K562 (cell line): ENCODE results near the gene IGFALS. TPM values are rescaled to one million over a fixed set of nuclear protein-coding genes. Genes with fewer than 3 reads are reported as not detected.
A peak's percentile ranks its signal among the peaks of the same experiment; 100 is the strongest.

Experiments
- ADNP ChIP-seq: fragments of 200-800 bp; sonication (Bioruptor generic); IDR thresholded peaks from 2 replicates; pipeline ENCODE4 v1.6.1; 2016; ENCODE audit warnings: missing genetic modification characterization, missing compliant biosample characterization
- ARID3B ChIP-seq: fragments of 250-450 bp; sonication (Bioruptor Pico); IDR thresholded peaks from 2 replicates; pipeline ENCODE4 v1.4.0; 2020; ENCODE audit warnings: borderline replicate concordance
- BHLHE40 ChIP-seq: IDR thresholded peaks from 2 replicates; pipeline ENCODE4 v1.6.1; 2011; ENCODE audit warnings: low read length, improper control_type of control experiment
- BRCA1 ChIP-seq, 2 experiments: fragments of 450-650 bp in 1 of 2; sonication (generic) in 1 of 2; formaldehyde crosslinking in 1 of 2; IDR thresholded peaks; 2 replicates each; pipeline versions ENCODE4 v1.5.0 to v1.6.1; 2017 to 2020; ENCODE audit warnings: mild to moderate bottlenecking in 1 of 2, missing genetic modification reagents in 1 of 2
- C11orf30 ChIP-seq: fragments of 450-650 bp; IDR thresholded peaks from 2 replicates; pipeline ENCODE4 v1.6.1; 2016; ENCODE audit warnings: low read depth, mild to moderate bottlenecking
- CGGBP1 ChIP-seq: fragments of 250-450 bp; sonication (Bioruptor Pico); IDR thresholded peaks from 2 replicates; pipeline ENCODE4 v1.9.0; 2021; ENCODE audit warnings: mild to moderate bottlenecking
- CHD2 ChIP-seq: IDR thresholded peaks from 2 replicates; pipeline ENCODE4 v1.6.1; 2011; ENCODE audit warnings: low read depth, low read length
- DMBX1 ChIP-seq: fragments of 250-450 bp; sonication (Bioruptor Pico); IDR thresholded peaks from 2 replicates; pipeline ENCODE4 v1.8.0; 2022; ENCODE audit warnings: inconsistent platforms, mild to moderate bottlenecking, moderate library complexity, borderline replicate concordance
- HEY1 ChIP-seq: fragments of 250-450 bp; sonication (Bioruptor Pico); IDR thresholded peaks from 2 replicates; pipeline ENCODE4 v1.5.0; 2020; ENCODE audit warnings: mild to moderate bottlenecking, moderate library complexity, borderline replicate concordance
- HNRNPK ChIP-seq: fragments of 200-400 bp; formaldehyde crosslinking; IDR thresholded peaks from one replicate; pipeline ENCODE4 v1.6.1; 2018; ENCODE audit warnings: mild to moderate bottlenecking, low read depth, low read length; ENCODE audit not compliant: poor library complexity, severe bottlenecking
- MCM3 ChIP-seq: fragments of 450-650 bp; IDR thresholded peaks from 2 replicates; pipeline ENCODE4 v1.6.1; 2016
- MYBL2 ChIP-seq, 2 experiments: fragments of 450-650 bp in 1 of 2; sonication (generic) in 1 of 2; formaldehyde crosslinking in 1 of 2; IDR thresholded peaks; 2 replicates each; pipeline versions ENCODE4 v1.6.1 to v1.8.1; 2017 to 2022; ENCODE audit warnings: borderline replicate concordance in 1 of 2, inconsistent platforms in 1 of 2, low read depth in 1 of 2, mild to moderate bottlenecking in 1 of 2, missing genetic modification reagents in 1 of 2, moderate library complexity in 1 of 2
- OTX1 ChIP-seq: fragments of 450-650 bp; formaldehyde crosslinking; IDR thresholded peaks from 2 replicates; pipeline ENCODE4 v1.4.0; 2022; ENCODE audit warnings: mild to moderate bottlenecking
- PHF8 ChIP-seq: fragments of 200-600 bp; sonication (generic); IDR thresholded peaks from 2 replicates; pipeline ENCODE4 v1.6.1; 2012; ENCODE audit warnings: mixed run types, mild to moderate bottlenecking, inconsistent platforms, low read length, moderate library complexity, borderline replicate concordance
- SMAD3 ChIP-seq: fragments of 450-650 bp; formaldehyde crosslinking; conservative IDR thresholded peaks from 2 replicates; pipeline ENCODE4 v1.4.0; 2020; ENCODE audit warnings: mild to moderate bottlenecking
- TBP ChIP-seq: optimal IDR thresholded peaks from 2 replicates; pipeline ENCODE3; 2011; ENCODE audit warnings: low read depth, low read length, improper control_type of control experiment
- TCF7L2 ChIP-seq: fragments of 150-350 bp; IDR thresholded peaks from 2 replicates; pipeline ENCODE4 v1.6.1; 2016; ENCODE audit warnings: low read depth, mild to moderate bottlenecking, low read length, moderate library complexity
- TEAD1 ChIP-seq, 2 experiments: fragments of 450-650 bp in 1 of 2; sonication (generic) in 1 of 2; formaldehyde crosslinking; IDR thresholded peaks; 2 replicates each; pipeline versions ENCODE4 v1.4.0 to v1.8.0; 2020 to 2022; ENCODE audit warnings: mild to moderate bottlenecking in 2 of 2, missing genetic modification reagents in 1 of 2
- TRIM25 ChIP-seq: fragments of 450-650 bp; IDR thresholded peaks from 2 replicates; pipeline ENCODE4 v1.7.0; 2016; ENCODE audit warnings: borderline replicate concordance
- ZKSCAN3 ChIP-seq: fragments of 250-450 bp; sonication (Bioruptor Pico); IDR thresholded peaks from 2 replicates; pipeline ENCODE4 v1.4.0; 2020
- ZNF239 ChIP-seq: fragments of 250-450 bp; sonication (Bioruptor Pico); IDR thresholded peaks from 2 replicates; pipeline ENCODE4 v1.4.0; 2020; ENCODE audit warnings: mild to moderate bottlenecking
- ZNF282 ChIP-seq: sonication (generic); formaldehyde crosslinking; IDR thresholded peaks from 2 replicates; pipeline ENCODE4 v1.8.1; 2023; ENCODE audit warnings: missing genetic modification reagents
- ZNF384 ChIP-seq: IDR thresholded peaks from 2 replicates; pipeline ENCODE4 v1.6.1; 2012; ENCODE audit warnings: low read depth, low read length, improper control_type of control experiment
- ZNF511 ChIP-seq: sonication (generic); formaldehyde crosslinking; IDR thresholded peaks from 2 replicates; pipeline ENCODE4 v1.8.0; 2022; ENCODE audit warnings: mild to moderate bottlenecking, missing genetic modification reagents
- polyA plus RNA-seq, 8 experiments: library from polyadenylated mRNA; depleted of rRNA in 4 of 8; stranded (reverse) in 5 of 8; unstranded in 3 of 8; fragments of >200 nt; fragmentation: Nextera tagmentation in 2 of 8; fragmentation: Illumina TruSeq in 1 of 8; extraction: Ambion mirVana in 2 of 8; extraction: Trizol in 1 of 8; gene quantifications; 2 replicates each; pipeline versions ENCODE4 v1.2.1 to v1.2.3, GENCODE V29; 2011 to 2014; ENCODE audit warnings: inconsistent platforms in 1 of 8, missing spikeins in 1 of 8
- total RNA-seq, 7 experiments: library from RNA; depleted of rRNA in 6 of 7; stranded (reverse); fragments of >200 nt in 6 of 7; fragmentation: Illumina TruSeq in 2 of 7; extraction: Trizol in 2 of 7; gene quantifications; 2 replicates each; pipeline versions ENCODE4 v1.2.1 to v1.2.3, GENCODE V29; 2011 to 2021; ENCODE audit warnings: low replicate concordance in 1 of 7

The IGFALS gene
- total and polyA plus RNA-seq, 9 of the 15 experiments (the other 6 are each of a cell fraction or from before 2014, with no cell fraction given) = not detected

GRCh38 chr16:1782408-1783264, 10.9 kb downstream of the IGFALS start, which contains the start of the genes NUBP2 and SPSB3 (continued):
- peak; percentile 69; the same call in 1 of the 2 replicates for TF ChIP-seq PHF8
- TF ChIP-seq ZKSCAN3 = no peak
- no peak for TF ChIP-seq TCF7L2
- no peak for TF ChIP-seq ZNF282 (CRISPR knock-in tag)
- no peak for TF ChIP-seq ARID3B
- TF ChIP-seq BRCA1 (IDR thresholded peaks at IDR 0.05) = no peak
- no peak for TF ChIP-seq BRCA1 (CRISPR knock-in tag; IDR thresholded peaks at IDR 0.05)
- peak; percentile 90 for TF ChIP-seq CHD2
- TF ChIP-seq TRIM25 = no peak
- no peak; the same call in 1 of the 2 replicates for TF ChIP-seq ZNF239
- no peak for TF ChIP-seq ZNF511 (CRISPR knock-in tag)
- no peak for TF ChIP-seq MYBL2 (IDR thresholded peaks at IDR 0.05; ENCODE audit: low read depth)
- no peak for TF ChIP-seq MYBL2 (CRISPR knock-in tag; IDR thresholded peaks at IDR 0.05; ENCODE audit: borderline replicate concordance)
- no peak for TF ChIP-seq ADNP (tag)
- peak; percentile 99 for TF ChIP-seq C11orf30
- no peak for TF ChIP-seq HNRNPK
- no peak for TF ChIP-seq HEY1 (CRISPR knock-in tag)
- TF ChIP-seq CGGBP1 (CRISPR knock-in tag) = no peak
- TF ChIP-seq BHLHE40 = no peak
- no peak for TF ChIP-seq SMAD3 (CRISPR knock-in tag)
- 0 out of 4 replicates have a peak, but pooled peaks of 1 of the 2 experiments have one; percentile 33 for TF ChIP-seq TEAD1 (CRISPR knock-in tag; IDR thresholded peaks at IDR 0.05)
- no peak for TF ChIP-seq ZNF384
- no peak for TF ChIP-seq MCM3
- no peak for TF ChIP-seq OTX1 (CRISPR knock-in tag)
- TF ChIP-seq TBP = peak; percentile 53
- no peak for TF ChIP-seq DMBX1
